DND-41 (cell line): ENCODE data around the gene PSMG4.

Experiments used
- CTCF ChIP-seq: IDR thresholded peaks from 2 replicates; pipeline ENCODE4 v1.5.1; 2012; ENCODE audit warnings: borderline replicate concordance, low read length, moderate library complexity, mild to moderate bottlenecking; ENCODE audit not compliant: poor library complexity, severe bottlenecking; ENCODE audit errors: extremely low read depth
- EZH2 ChIP-seq: IDR thresholded peaks from 3 replicates; pipeline ENCODE4 v1.6.1; 2012; ENCODE audit warnings: borderline replicate concordance, low read depth, mild to moderate bottlenecking, moderate library complexity, low read length, inconsistent platforms; ENCODE audit not compliant: severe bottlenecking

- no peak for TF ChIP-seq CTCF
- no peak for TF ChIP-seq EZH2
Observed at GRCh38 chr6:3277251-3277650, 18.5 kb downstream of the PSMG4 start.
